ENCODE data around the gene RASSF1.

DNA sequence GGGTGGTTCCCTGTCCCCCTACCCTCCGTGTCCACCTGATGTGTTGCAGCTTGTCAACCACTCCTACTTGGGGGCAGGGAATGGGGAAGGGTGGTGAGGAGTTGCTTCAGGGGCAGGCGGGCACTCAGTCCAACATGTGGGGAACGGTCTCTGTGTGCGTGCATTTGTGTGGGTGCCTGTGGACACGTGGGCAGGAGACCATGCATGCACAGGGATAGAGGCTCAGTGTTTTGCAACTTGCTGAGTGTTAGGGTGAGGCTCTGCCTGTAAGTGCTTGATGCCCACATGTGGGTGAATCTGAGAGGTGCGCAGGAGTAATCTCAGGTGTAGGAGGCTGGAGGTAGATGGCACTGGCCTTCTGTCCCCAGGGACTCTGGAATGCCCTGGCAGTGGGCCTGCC, 43.1 kb upstream of the RASSF1 start:
- TF ChIP-seq, protein P1, sequence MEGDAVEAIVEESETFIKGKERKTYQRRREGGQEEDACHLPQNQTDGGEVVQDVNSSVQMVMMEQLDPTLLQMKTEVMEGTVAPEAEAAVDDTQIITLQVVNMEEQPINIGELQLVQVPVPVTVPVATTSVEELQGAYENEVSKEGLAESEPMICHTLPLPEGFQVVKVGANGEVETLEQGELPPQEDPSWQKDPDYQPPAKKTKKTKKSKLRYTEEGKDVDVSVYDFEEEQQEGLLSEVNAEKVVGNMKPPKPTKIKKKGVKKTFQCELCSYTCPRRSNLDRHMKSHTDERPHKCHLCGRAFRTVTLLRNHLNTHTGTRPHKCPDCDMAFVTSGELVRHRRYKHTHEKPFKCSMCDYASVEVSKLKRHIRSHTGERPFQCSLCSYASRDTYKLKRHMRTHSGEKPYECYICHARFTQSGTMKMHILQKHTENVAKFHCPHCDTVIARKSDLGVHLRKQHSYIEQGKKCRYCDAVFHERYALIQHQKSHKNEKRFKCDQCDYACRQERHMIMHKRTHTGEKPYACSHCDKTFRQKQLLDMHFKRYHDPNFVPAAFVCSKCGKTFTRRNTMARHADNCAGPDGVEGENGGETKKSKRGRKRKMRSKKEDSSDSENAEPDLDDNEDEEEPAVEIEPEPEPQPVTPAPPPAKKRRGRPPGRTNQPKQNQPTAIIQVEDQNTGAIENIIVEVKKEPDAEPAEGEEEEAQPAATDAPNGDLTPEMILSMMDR (IDR thresholded peaks at IDR 0.05; ENCODE audit: insufficient read depth, low read depth, low read length): no peak
- TF ChIP-seq EZH2 (IDR thresholded peaks at IDR 0.05; ENCODE audit: insufficient read depth, low read length): no peak

Data from astrocyte (in vitro differentiated cells and primary cell).